Testis (tissue), 2 donors: ENCODE data around the gene SPRY4.

Experiments used
- POLR2A ChIP-seq: fragments of 450-650 bp; IDR thresholded peaks from one replicate; pipeline ENCODE4 v1.6.1; 2017; ENCODE audit warnings: antibody characterized with exemption, mild to moderate bottlenecking, moderate library complexity
- TF ChIP-seq, protein P1 (sequence below), 3 experiments: fragments of 450-650 bp in 2 of 3; fragments of 200-600 bp in 1 of 3; sonication (generic) in 1 of 3; IDR thresholded peaks; one replicate each; pipeline ENCODE4 v1.5.1; 2016 to 2019; ENCODE audit warnings: antibody characterized with exemption in 3 of 3, mild to moderate bottlenecking in 2 of 3, moderate library complexity in 1 of 3

DNA sequence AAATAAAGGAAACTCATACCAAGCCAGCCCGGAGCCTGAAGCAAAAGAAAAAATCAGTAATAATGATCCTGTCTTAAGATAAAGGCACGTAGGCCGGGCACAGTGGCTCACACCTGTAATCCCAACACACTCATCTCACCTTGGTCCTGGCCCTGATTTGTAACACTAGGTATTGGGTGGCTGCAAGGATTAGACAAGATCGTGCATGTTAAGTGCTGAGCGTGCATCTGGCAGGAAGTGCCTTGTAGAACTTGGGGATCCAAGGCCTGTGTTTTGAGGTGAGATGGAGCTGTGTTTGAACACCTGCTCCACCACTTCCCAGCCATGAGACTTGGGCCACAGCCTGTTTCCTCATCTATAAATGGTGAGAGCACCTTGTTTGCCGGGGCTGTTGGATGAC is 41.5 kb downstream of the SPRY4 start:
- TF ChIP-seq, protein P1, sequence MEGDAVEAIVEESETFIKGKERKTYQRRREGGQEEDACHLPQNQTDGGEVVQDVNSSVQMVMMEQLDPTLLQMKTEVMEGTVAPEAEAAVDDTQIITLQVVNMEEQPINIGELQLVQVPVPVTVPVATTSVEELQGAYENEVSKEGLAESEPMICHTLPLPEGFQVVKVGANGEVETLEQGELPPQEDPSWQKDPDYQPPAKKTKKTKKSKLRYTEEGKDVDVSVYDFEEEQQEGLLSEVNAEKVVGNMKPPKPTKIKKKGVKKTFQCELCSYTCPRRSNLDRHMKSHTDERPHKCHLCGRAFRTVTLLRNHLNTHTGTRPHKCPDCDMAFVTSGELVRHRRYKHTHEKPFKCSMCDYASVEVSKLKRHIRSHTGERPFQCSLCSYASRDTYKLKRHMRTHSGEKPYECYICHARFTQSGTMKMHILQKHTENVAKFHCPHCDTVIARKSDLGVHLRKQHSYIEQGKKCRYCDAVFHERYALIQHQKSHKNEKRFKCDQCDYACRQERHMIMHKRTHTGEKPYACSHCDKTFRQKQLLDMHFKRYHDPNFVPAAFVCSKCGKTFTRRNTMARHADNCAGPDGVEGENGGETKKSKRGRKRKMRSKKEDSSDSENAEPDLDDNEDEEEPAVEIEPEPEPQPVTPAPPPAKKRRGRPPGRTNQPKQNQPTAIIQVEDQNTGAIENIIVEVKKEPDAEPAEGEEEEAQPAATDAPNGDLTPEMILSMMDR (IDR thresholded peaks at IDR 0.05): no peak
- TF ChIP-seq POLR2A: no peak
